ENCODE data around the gene PUS10. TPM values are rescaled to one million over a fixed set of nuclear protein-coding genes. Genes with fewer than 3 reads are reported as not detected.
A peak's percentile ranks its signal among the peaks of the same experiment; 100 is the strongest.

Gene PUS10
- total RNA-seq, 4 donors from 2014 or later, result 11.8 to 20.6 (median 16.2) TPM

GRCh38 chr2:60959501-60959900 is 58.6 kb downstream of the PUS10 start:
- Histone ChIP-seq H3K9me3 (no peaks in the 10 kb centered on the region), H3K27me3 (no peaks in the 10 kb centered on the region), H3K27ac (peak overlapping the region; percentile 39 to 41 (median 39)), H3K4me3 (replicated peaks in 1 of 3) (no peak overlapping the region), H3K36me3 (no peaks in the 10 kb centered on the region), H3K4me1 (peaks cover 15 to 17% of the 10 kb centered on the region in 2 donors)
- no peak for TF ChIP-seq CTCF (IDR thresholded peaks at IDR 0.05)
- TF ChIP-seq POLR2A (IDR thresholded peaks at IDR 0.05), result no peak
- WGBS, 2 donors, result 52 to 75% methylated on average over 7 of the region's 7 CpGs
- intact Hi-C loops (cut with DNase I), result no loop called here
- DNase-seq, result peak; percentile 80 to 86

GRCh38 chr2:60958800-60959199 is 59.3 kb downstream of the PUS10 start:
- intact Hi-C loops (cut with DNase I), result no loop called here

GRCh38 chr2:60958361-60958760 is 59.7 kb downstream of the PUS10 start:
- no peak for TF ChIP-seq POLR2A (IDR thresholded peaks at IDR 0.05)
- TF ChIP-seq CTCF (IDR thresholded peaks at IDR 0.05), result no peak
- 86 to 91% methylated on average over 3 of the region's 3 CpGs for WGBS, 2 donors

More at GRCh38 chr2:60958800-60959199, 59.3 kb downstream of the PUS10 start:
- no peaks in the 10 kb centered on the region for H3K9me3 ChIP-seq
- no peaks in the 10 kb centered on the region for H3K36me3 ChIP-seq
- TF ChIP-seq CTCF (IDR thresholded peaks at IDR 0.05) (no peak), POLR2A (IDR thresholded peaks at IDR 0.05) (no peak)
- no peak for DNase-seq
- 78 to 83% methylated on average over 3 of the region's 3 CpGs for whole genome bisulfite sequencing, 2 donors
- no peaks in the 10 kb centered on the region for H3K27me3 ChIP-seq
- peaks cover 15 to 17% of the 10 kb centered on the region in 2 donors for H3K4me1 ChIP-seq
- H3K27ac ChIP-seq, result peak overlapping the region; percentile 39 to 41 (median 39)
- no peak overlapping the region for H3K4me3 ChIP-seq (replicated peaks in 1 of 3)

GRCh38 chr2:60957643-60958042 is 60.4 kb downstream of the PUS10 start:
- H3K36me3 ChIP-seq, result peaks cover 0 to 1% of the 10 kb centered on the region in 2 donors
- DNase-seq, result peak in 1 of 2 donors; percentile 36
- H3K27me3 ChIP-seq, result no peaks in the 10 kb centered on the region
- H3K9me3 ChIP-seq, result no peaks in the 10 kb centered on the region
- 69 to 79% methylated on average over 4 to 5 of the region's 5 CpGs for WGBS, 2 donors
- no peak overlapping the region for H3K27ac ChIP-seq
- H3K4me3 ChIP-seq (replicated peaks in 1 of 3), result no peak overlapping the region
- TF ChIP-seq CTCF (IDR thresholded peaks at IDR 0.05), result no peak
- no peak for TF ChIP-seq POLR2A (IDR thresholded peaks at IDR 0.05)
- intact Hi-C loops (cut with DNase I), result no loop called here
- peaks cover 15 to 17% of the 10 kb centered on the region in 2 donors for H3K4me1 ChIP-seq

More at GRCh38 chr2:60958361-60958760, 59.7 kb downstream of the PUS10 start:
- H3K36me3 ChIP-seq, result no peaks in the 10 kb centered on the region
- peaks cover 15 to 17% of the 10 kb centered on the region in 2 donors for H3K4me1 ChIP-seq
- no peaks in the 10 kb centered on the region for H3K27me3 ChIP-seq
- H3K4me3 ChIP-seq (replicated peaks in 1 of 3), result no peak overlapping the region
- H3K9me3 ChIP-seq, result no peaks in the 10 kb centered on the region
- DNase-seq, result no peak
- intact Hi-C loops (cut with DNase I), result no loop called here
- peak overlapping the region in 2 of 3 donors; percentile 39 to 41 for H3K27ac ChIP-seq

- Histone ChIP-seq H3K36me3 (peaks cover 0 to 4% of the 10 kb centered on the region in 2 donors), H3K27me3 (no peaks in the 10 kb centered on the region), H3K4me1 (peaks cover 15 to 17% of the 10 kb centered on the region in 2 donors), H3K4me3 (replicated peaks in 1 of 3) (no peak overlapping the region), H3K9me3 (no peaks in the 10 kb centered on the region), H3K27ac (no peak overlapping the region)
- no peak for DNase-seq
- TF ChIP-seq POLR2A (IDR thresholded peaks at IDR 0.05), result no peak
- TF ChIP-seq CTCF (IDR thresholded peaks at IDR 0.05), result no peak
- intact Hi-C loops (cut with DNase I), result no loop called here
- 81 to 83% methylated on average over 8 of the region's 8 CpGs for WGBS, 2 donors
Measured at GRCh38 chr2:60957224-60957623, 60.8 kb downstream of the PUS10 start.
